ENCODE measurements around the gene INPP5D.

INPP5D gene

GRCh38 chr2:233125455-233126065 lies 65.4 kb downstream of the INPP5D start:
- Histone ChIP-seq H3K27ac (no peak overlapping the region), H3K4me3 (no peak overlapping the region)

GRCh38 chr2:233129351-233129978 lies 69.3 kb downstream of the INPP5D start:
- H3K27ac ChIP-seq, result no peak overlapping the region
- H3K4me3 ChIP-seq, result no peak overlapping the region

- Histone ChIP-seq H3K4me3 (no peak overlapping the region), H3K27ac (no peak overlapping the region)
Observed at GRCh38 chr2:233130024-233130423, 69.9 kb downstream of the INPP5D start.

GRCh38 chr2:233130481-233131020 lies 70.4 kb downstream of the INPP5D start:
- no peak overlapping the region for H3K27ac ChIP-seq
- H3K4me3 ChIP-seq, result no peak overlapping the region

- Histone ChIP-seq H3K4me3 (no peak overlapping the region), H3K27ac (no peak overlapping the region)
Observed at GRCh38 chr2:233131936-233132720, 72.0 kb downstream of the INPP5D start.

GRCh38 chr2:233133239-233133638 lies 73.1 kb downstream of the INPP5D start:
- H3K27ac ChIP-seq, result no peak overlapping the region

GRCh38 chr2:233135421-233135820 lies 75.3 kb downstream of the INPP5D start:
- no peak overlapping the region for H3K4me3 ChIP-seq

More at GRCh38 chr2:233133239-233133638, 73.1 kb downstream of the INPP5D start:
- no peak overlapping the region for H3K4me3 ChIP-seq

GRCh38 chr2:233137040-233137439 lies 76.9 kb downstream of the INPP5D start:
- Histone ChIP-seq H3K27ac (no peak overlapping the region), H3K4me3 (no peak overlapping the region)

More at GRCh38 chr2:233135421-233135820, 75.3 kb downstream of the INPP5D start:
- no peak overlapping the region for H3K27ac ChIP-seq

GRCh38 chr2:233140077-233140585 lies 80.0 kb downstream of the INPP5D start:
- Histone ChIP-seq H3K27ac (no peak overlapping the region), H3K4me3 (no peak overlapping the region)

GRCh38 chr2:233140978-233141377 lies 80.8 kb downstream of the INPP5D start:
- H3K4me3 ChIP-seq, result no peak overlapping the region
- H3K27ac ChIP-seq, result no peak overlapping the region

- peak overlapping the region in 1 of 21 experiments; percentile 3 for H3K27ac ChIP-seq
Observed at GRCh38 chr2:233141901-233142300, 81.8 kb downstream of the INPP5D start.

GRCh38 chr2:233142355-233142897 lies 82.3 kb downstream of the INPP5D start:
- Histone ChIP-seq H3K27ac (peak overlapping the region in 1 of 21 experiments; percentile 3), H3K4me3 (no peak overlapping the region)

More at GRCh38 chr2:233141901-233142300, 81.8 kb downstream of the INPP5D start:
- no peak overlapping the region for H3K4me3 ChIP-seq

GRCh38 chr2:233143700-233144331 lies 83.7 kb downstream of the INPP5D start:
- Histone ChIP-seq H3K4me3 (no peak overlapping the region), H3K27ac (no peak overlapping the region)

- no peak overlapping the region for H3K4me3 ChIP-seq
- H3K27ac ChIP-seq, result no peak overlapping the region
Observed at GRCh38 chr2:233145726-233146125, 85.6 kb downstream of the INPP5D start.

GRCh38 chr2:233146194-233146593 lies 86.1 kb downstream of the INPP5D start:
- H3K27ac ChIP-seq, result no peak overlapping the region
- H3K4me3 ChIP-seq, result no peak overlapping the region

- no peak overlapping the region for H3K27ac ChIP-seq
- no peak overlapping the region for H3K4me3 ChIP-seq
Observed at GRCh38 chr2:233147136-233147828, 87.1 kb downstream of the INPP5D start.

GRCh38 chr2:233147829-233148167 lies 87.7 kb downstream of the INPP5D start:
- no peak overlapping the region for H3K27ac ChIP-seq
- no peak overlapping the region for H3K4me3 ChIP-seq

- H3K27ac ChIP-seq, result no peak overlapping the region
- no peak overlapping the region for H3K4me3 ChIP-seq
Observed at GRCh38 chr2:233148354-233148753, 88.2 kb downstream of the INPP5D start.

GRCh38 chr2:233152541-233152940 lies 92.4 kb downstream of the INPP5D start:
- no peak overlapping the region for H3K27ac ChIP-seq

More at GRCh38 chr2:233152541-233152940, 92.4 kb downstream of the INPP5D start:
- H3K4me3 ChIP-seq, result no peak overlapping the region

All from skin epidermis (tissue), 12 donors.